HepG2 (cell line): Measurements from ENCODE around the gene FBXO24. TPM values are rescaled to one million over a fixed set of nuclear protein-coding genes. Genes with fewer than 3 reads are reported as not detected.

ENCODE experiments used
- BCL6 ChIP-seq: IDR thresholded peaks from 2 replicates; pipeline ENCODE4 v1.6.1; 2016; ENCODE audit warnings: missing genetic modification reagents, missing compliant biosample characterization
- CREB1 ChIP-seq, 2 experiments: fragments of 450-650 bp in 1 of 2; IDR thresholded peaks; 2 replicates each; pipeline ENCODE4 v1.6.1; 2016 to 2017; ENCODE audit warnings: control low read depth in 1 of 2, mild to moderate bottlenecking in 1 of 2, missing compliant biosample characterization in 1 of 2, missing genetic modification characterization in 1 of 2
- HNF4G ChIP-seq, 2 experiments: sonication (generic) in 1 of 2; formaldehyde crosslinking in 1 of 2; IDR thresholded peaks; 2 replicates each; pipeline versions ENCODE4 v1.4.0 to v1.6.1; 2011 to 2020; ENCODE audit warnings: borderline replicate concordance in 2 of 2, low read depth in 2 of 2, mild to moderate bottlenecking in 2 of 2, low read length in 1 of 2, missing genetic modification reagents in 1 of 2, moderate library complexity in 1 of 2
- HNRNPH1 ChIP-seq: fragments of 200-400 bp; formaldehyde crosslinking; optimal IDR thresholded peaks from 2 replicates; pipeline ENCODE3; 2017; ENCODE audit warnings: mild to moderate bottlenecking, low read depth, low read length
- HOXA5 ChIP-seq: sonication (generic); formaldehyde crosslinking; IDR thresholded peaks from 2 replicates; pipeline ENCODE4 v1.4.0; 2020; ENCODE audit warnings: missing genetic modification reagents
- NBN ChIP-seq: fragments of 450-650 bp; conservative IDR thresholded peaks from 2 replicates; pipeline ENCODE4 v1.6.1; 2017
- POLR2AphosphoS2 ChIP-seq: IDR thresholded peaks from 2 replicates; pipeline ENCODE4 v1.6.1; 2011; ENCODE audit warnings: low read depth, low read length, improper control_type of control experiment
- PTBP1 ChIP-seq: fragments of 200-400 bp; formaldehyde crosslinking; IDR thresholded peaks from 2 replicates; pipeline ENCODE4 v1.6.1; 2018; ENCODE audit warnings: low read length, low read depth; ENCODE audit not compliant: poor library complexity, severe bottlenecking
- ZBTB7A ChIP-seq: sonication (generic); formaldehyde crosslinking; IDR thresholded peaks from 2 replicates; pipeline ENCODE4 v1.8.0; 2022; ENCODE audit warnings: mild to moderate bottlenecking, missing genetic modification reagents
- ZBTB8A ChIP-seq: sonication (generic); formaldehyde crosslinking; IDR thresholded peaks from 2 replicates; pipeline ENCODE4 v1.4.0; 2020; ENCODE audit warnings: mild to moderate bottlenecking, low read depth, missing genetic modification reagents, borderline replicate concordance
- ZFP36L2 ChIP-seq: sonication (generic); formaldehyde crosslinking; IDR thresholded peaks from 2 replicates; pipeline ENCODE4 v1.4.0; 2020; ENCODE audit warnings: missing genetic modification reagents
- ZNF121 ChIP-seq: sonication (generic); formaldehyde crosslinking; IDR thresholded peaks from 2 replicates; pipeline ENCODE4 v1.5.0; 2020; ENCODE audit warnings: mild to moderate bottlenecking, missing genetic modification reagents
- ZNF713 ChIP-seq: sonication (generic); formaldehyde crosslinking; IDR thresholded peaks from 2 replicates; pipeline ENCODE4 v1.4.0; 2020; ENCODE audit warnings: mild to moderate bottlenecking, missing genetic modification reagents
- ZNF775 ChIP-seq: sonication (generic); formaldehyde crosslinking; IDR thresholded peaks from 2 replicates; pipeline ENCODE4 v1.4.0; 2020; ENCODE audit warnings: missing genetic modification reagents, mild to moderate bottlenecking, moderate library complexity, borderline replicate concordance
- polyA plus RNA-seq, 8 experiments: library from polyadenylated mRNA; depleted of rRNA in 3 of 8; stranded (reverse) in 7 of 8; unstranded in 1 of 8; fragments of >200 nt; fragmentation: Illumina TruSeq in 4 of 8; extraction: Trizol in 4 of 8; gene quantifications; 2 replicates each; pipeline versions ENCODE4 v1.2.1 to v1.2.3, GENCODE V29; 2011 to 2016; ENCODE audit warnings: low read depth in 4 of 8, missing spikeins in 1 of 8, mixed read lengths in 1 of 8; ENCODE audit not compliant: insufficient read depth in 1 of 8
- total RNA-seq, 5 experiments: library from RNA; depleted of rRNA; stranded (reverse); fragments of >200 nt; fragmentation: Illumina TruSeq; extraction: Trizol; gene quantifications; 2 replicates each; pipeline ENCODE4 v1.2.3, GENCODE V29; 2016; ENCODE audit warnings: low read depth in 1 of 5
- TF ChIP-seq, protein P1 (sequence below): sonication (generic); formaldehyde crosslinking; IDR thresholded peaks from 2 replicates; pipeline ENCODE4 v1.4.0; 2020; ENCODE audit warnings: missing genetic modification reagents
- TF ChIP-seq, protein P2 (sequence below): IDR thresholded peaks from 2 replicates; pipeline ENCODE4 v1.6.1; 2016; ENCODE audit warnings: low read depth, control low read depth
- TF ChIP-seq, protein P3 (sequence below): sonication (generic); formaldehyde crosslinking; IDR thresholded peaks from 2 replicates; pipeline ENCODE4 v1.9.0; 2021; ENCODE audit warnings: missing genetic modification reagents, mild to moderate bottlenecking, borderline replicate concordance

FBXO24 gene
- total and polyA plus RNA-seq, 2 of the 13 experiments (the other 11 are each of a cell fraction or from before 2014, with no cell fraction given), result 0.20 to 0.55 TPM

DNA sequence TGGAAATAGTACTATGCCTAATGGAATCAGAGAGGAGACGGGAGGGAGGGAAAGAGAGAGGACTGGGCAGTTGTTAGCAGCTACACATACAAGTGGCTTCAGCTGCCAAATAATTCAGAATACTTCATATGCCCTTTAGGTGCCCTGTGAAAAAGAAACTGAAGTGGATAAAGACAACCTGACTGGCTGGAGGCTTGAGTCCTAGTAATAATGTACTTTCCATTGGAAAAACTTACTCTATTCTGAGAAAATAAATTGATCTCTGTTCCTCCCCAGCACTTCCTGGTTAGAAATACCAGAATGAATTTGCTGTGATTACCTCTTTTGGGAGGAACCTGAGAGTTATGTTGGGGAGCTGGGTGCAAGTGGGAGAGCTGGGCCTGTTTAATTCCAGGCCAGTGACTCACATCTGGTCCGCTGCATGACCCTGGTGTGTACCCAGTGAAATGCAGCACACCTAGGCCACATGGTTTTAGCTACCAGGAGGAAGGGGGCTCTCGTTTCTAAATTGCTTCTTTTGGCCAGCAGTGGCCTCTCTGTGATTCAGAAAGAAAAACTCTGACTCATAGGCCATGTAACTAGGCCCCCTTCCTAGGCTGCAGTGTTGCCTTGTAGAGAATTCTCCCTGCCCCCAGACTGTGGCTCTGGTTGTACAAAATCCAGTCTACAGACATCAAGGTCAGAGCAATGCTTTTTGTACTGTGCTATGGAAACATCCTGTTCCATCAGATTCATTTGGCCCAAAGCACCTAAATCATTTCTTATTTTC, 40.6 kb upstream of the FBXO24 start (continued):
- TF ChIP-seq ZBTB7A (CRISPR knock-in tag), result no peak
- TF ChIP-seq ZNF121, result no peak
- no peak for TF ChIP-seq POLR2AphosphoS2
- TF ChIP-seq, protein P1, sequence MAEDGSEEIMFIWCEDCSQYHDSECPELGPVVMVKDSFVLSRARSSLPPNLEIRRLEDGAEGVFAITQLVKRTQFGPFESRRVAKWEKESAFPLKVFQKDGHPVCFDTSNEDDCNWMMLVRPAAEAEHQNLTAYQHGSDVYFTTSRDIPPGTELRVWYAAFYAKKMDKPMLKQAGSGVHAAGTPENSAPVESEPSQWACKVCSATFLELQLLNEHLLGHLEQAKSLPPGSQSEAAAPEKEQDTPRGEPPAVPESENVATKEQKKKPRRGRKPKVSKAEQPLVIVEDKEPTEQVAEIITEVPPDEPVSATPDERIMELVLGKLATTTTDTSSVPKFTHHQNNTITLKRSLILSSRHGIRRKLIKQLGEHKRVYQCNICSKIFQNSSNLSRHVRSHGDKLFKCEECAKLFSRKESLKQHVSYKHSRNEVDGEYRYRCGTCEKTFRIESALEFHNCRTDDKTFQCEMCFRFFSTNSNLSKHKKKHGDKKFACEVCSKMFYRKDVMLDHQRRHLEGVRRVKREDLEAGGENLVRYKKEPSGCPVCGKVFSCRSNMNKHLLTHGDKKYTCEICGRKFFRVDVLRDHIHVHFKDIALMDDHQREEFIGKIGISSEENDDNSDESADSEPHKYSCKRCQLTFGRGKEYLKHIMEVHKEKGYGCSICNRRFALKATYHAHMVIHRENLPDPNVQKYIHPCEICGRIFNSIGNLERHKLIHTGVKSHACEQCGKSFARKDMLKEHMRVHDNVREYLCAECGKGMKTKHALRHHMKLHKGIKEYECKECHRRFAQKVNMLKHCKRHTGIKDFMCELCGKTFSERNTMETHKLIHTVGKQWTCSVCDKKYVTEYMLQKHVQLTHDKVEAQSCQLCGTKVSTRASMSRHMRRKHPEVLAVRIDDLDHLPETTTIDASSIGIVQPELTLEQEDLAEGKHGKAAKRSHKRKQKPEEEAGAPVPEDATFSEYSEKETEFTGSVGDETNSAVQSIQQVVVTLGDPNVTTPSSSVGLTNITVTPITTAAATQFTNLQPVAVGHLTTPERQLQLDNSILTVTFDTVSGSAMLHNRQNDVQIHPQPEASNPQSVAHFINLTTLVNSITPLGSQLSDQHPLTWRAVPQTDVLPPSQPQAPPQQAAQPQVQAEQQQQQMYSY (CRISPR knock-in tag), result no peak
- TF ChIP-seq ZBTB8A (CRISPR knock-in tag), result no peak
- TF ChIP-seq ZFP36L2 (CRISPR knock-in tag), result no peak
- no peak; the same call in 1 of the 2 replicates for TF ChIP-seq HOXA5 (CRISPR knock-in tag)
- TF ChIP-seq HNRNPH1, result no peak
- TF ChIP-seq PTBP1, result no peak
- 0 out of 2 replicates have a peak, but pooled peaks have one; percentile 31 for TF ChIP-seq BCL6
- no peak for TF ChIP-seq ZNF775 (CRISPR knock-in tag)
- TF ChIP-seq, protein P2, sequence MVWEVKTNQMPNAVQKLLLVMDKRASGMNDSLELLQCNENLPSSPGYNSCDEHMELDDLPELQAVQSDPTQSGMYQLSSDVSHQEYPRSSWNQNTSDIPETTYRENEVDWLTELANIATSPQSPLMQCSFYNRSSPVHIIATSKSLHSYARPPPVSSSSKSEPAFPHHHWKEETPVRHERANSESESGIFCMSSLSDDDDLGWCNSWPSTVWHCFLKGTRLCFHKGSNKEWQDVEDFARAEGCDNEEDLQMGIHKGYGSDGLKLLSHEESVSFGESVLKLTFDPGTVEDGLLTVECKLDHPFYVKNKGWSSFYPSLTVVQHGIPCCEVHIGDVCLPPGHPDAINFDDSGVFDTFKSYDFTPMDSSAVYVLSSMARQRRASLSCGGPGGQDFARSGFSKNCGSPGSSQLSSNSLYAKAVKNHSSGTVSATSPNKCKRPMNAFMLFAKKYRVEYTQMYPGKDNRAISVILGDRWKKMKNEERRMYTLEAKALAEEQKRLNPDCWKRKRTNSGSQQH (CRISPR knock-in tag), result no peak
- TF ChIP-seq, protein P3, sequence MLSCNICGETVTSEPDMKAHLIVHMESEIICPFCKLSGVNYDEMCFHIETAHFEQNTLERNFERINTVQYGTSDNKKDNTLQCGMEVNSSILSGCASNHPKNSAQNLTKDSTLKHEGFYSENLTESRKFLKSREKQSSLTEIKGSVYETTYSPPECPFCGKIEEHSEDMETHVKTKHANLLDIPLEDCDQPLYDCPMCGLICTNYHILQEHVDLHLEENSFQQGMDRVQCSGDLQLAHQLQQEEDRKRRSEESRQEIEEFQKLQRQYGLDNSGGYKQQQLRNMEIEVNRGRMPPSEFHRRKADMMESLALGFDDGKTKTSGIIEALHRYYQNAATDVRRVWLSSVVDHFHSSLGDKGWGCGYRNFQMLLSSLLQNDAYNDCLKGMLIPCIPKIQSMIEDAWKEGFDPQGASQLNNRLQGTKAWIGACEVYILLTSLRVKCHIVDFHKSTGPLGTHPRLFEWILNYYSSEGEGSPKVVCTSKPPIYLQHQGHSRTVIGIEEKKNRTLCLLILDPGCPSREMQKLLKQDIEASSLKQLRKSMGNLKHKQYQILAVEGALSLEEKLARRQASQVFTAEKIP (CRISPR knock-in tag), result no peak
- peak; percentile 15; the same call in 1 of the 2 replicates for TF ChIP-seq HNF4G (IDR thresholded peaks at IDR 0.05; ENCODE audit: borderline replicate concordance, low read depth, low read length)
- TF ChIP-seq HNF4G (CRISPR knock-in tag; IDR thresholded peaks at IDR 0.05; ENCODE audit: borderline replicate concordance, low read depth), result no peak
- no peak; the same call in 1 of the 2 replicates for TF ChIP-seq CREB1 (IDR thresholded peaks at IDR 0.05)
- TF ChIP-seq CREB1 (CRISPR knock-in tag; IDR thresholded peaks at IDR 0.05), result no peak
- TF ChIP-seq ZNF713 (CRISPR knock-in tag), result no peak
- TF ChIP-seq NBN, result no peak
